ENCODE results near the gene NOTCH1.

- TF ChIP-seq CTCF (conservative IDR thresholded peaks at IDR 0.05; ENCODE audit: low read length), result no peak
- no peak for TF ChIP-seq EZH2phosphoT487 (IDR thresholded peaks at IDR 0.05; ENCODE audit: borderline replicate concordance, low read depth, low read length)
Observed at GRCh38 chr9:136570191-136570845, 24.5 kb upstream of the NOTCH1 start.
